ENCODE measurements around the gene GDF2.

DNA sequence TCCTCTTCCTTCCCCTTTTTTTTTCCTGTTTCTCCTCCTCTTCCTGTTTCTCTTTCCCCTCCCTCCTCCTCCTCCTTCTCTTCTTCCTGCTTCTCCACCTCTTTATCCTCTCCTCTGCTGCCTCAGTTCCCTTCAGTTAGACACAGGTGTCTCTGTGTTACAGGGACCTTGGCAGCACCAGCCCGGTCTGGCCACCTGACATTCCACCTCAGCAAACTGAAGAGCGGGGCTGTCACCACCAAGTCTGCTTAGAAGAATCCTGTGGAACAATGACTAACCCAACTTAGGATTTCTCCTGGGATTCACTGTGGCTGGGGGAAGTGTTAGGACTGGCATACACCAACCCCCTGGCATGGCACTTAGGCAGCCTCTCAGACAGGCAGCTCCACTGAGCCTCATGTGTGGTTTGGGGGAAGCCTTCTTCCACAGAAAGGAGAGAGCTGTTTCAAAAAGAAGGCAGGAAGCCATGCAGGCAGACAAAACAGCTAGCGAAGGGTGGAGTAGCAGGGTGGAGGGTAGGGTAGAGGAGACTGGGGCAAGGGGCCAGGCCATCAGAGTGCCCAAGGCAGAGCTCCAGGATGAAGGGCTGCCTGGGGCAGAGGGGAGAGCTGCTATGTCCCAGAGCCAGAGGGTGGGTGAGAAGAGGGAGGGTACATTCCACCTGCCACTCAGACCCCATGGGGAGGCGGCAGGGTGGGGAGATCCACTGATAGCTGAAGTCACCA, 35.5 kb upstream of the GDF2 start:
- TF ChIP-seq, protein P1, sequence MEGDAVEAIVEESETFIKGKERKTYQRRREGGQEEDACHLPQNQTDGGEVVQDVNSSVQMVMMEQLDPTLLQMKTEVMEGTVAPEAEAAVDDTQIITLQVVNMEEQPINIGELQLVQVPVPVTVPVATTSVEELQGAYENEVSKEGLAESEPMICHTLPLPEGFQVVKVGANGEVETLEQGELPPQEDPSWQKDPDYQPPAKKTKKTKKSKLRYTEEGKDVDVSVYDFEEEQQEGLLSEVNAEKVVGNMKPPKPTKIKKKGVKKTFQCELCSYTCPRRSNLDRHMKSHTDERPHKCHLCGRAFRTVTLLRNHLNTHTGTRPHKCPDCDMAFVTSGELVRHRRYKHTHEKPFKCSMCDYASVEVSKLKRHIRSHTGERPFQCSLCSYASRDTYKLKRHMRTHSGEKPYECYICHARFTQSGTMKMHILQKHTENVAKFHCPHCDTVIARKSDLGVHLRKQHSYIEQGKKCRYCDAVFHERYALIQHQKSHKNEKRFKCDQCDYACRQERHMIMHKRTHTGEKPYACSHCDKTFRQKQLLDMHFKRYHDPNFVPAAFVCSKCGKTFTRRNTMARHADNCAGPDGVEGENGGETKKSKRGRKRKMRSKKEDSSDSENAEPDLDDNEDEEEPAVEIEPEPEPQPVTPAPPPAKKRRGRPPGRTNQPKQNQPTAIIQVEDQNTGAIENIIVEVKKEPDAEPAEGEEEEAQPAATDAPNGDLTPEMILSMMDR (IDR thresholded peaks at IDR 0.05) = no peak
- no peak for TF ChIP-seq POLR2A (IDR thresholded peaks at IDR 0.05)

All from thyroid gland (tissue), 4 donors.